Measurements from ENCODE around the gene SIRT2.
"Not testable (repeated sequence)": the region's sequence is repeated elsewhere in the genome, so short reads cannot be mapped to it uniquely, and the experiment has no call there.

Gene SIRT2

GRCh38 chr19:38899447-38900201, at the start of gene SIRT2, which contains the start of gene NFKBIB:
Gene SIRT2, minus strand, starts transcription at chr19:38899618. Its CDS starts 97 bp downstream, at chr19:38899521.
Gene NFKBIB, plus strand, starts transcription at chr19:38899969. Its CDS starts 64 bp downstream, at chr19:38900033.
- peak; percentile 100 for DNase-seq

- DNase-seq: no peak
These were observed 47.0 kb upstream of the SIRT2 start for GRCh38 chr19:38946229-38947010.

GRCh38 chr19:38945562-38946228, 46.3 kb upstream of the SIRT2 start:
- no peak for DNase-seq

GRCh38 chr19:38944981-38945506, 45.6 kb upstream of the SIRT2 start:
- DNase-seq: peak; percentile 32

- DNase-seq: no peak
These were observed 43.2 kb upstream of the SIRT2 start for GRCh38 chr19:38942471-38943181.

- DNase-seq: no peak
These were observed 42.6 kb upstream of the SIRT2 start for GRCh38 chr19:38941979-38942378.

- not testable (repeated sequence) for DNase-seq
These were observed 42.0 kb upstream of the SIRT2 start for GRCh38 chr19:38941466-38941865.

- no peak for DNase-seq
These were observed 40.5 kb upstream of the SIRT2 start for GRCh38 chr19:38939957-38940356.

GRCh38 chr19:38933544-38933943, 34.1 kb upstream of the SIRT2 start:
- no peak for DNase-seq

- peak; percentile 36 for DNase-seq
These were observed 33.2 kb upstream of the SIRT2 start for GRCh38 chr19:38932425-38933179.

- DNase-seq: no peak
These were observed 32.0 kb upstream of the SIRT2 start for GRCh38 chr19:38931521-38931793.

GRCh38 chr19:38930776-38931520, 31.5 kb upstream of the SIRT2 start, which contains the start of gene MRPS12:
Gene MRPS12, plus strand, starts transcription at chr19:38930944. Its CDS starts 351 bp downstream, at chr19:38931295.
- peak; percentile 100 for DNase-seq

- DNase-seq: peak; percentile 97
These were observed 30.7 kb upstream of the SIRT2 start, which contains the start of gene SARS2 for GRCh38 chr19:38929929-38930775. Gene SARS2, minus strand, starts transcription at chr19:38930763. Its CDS starts 27 bp downstream, at chr19:38930736.

GRCh38 chr19:38928391-38929001, 29.1 kb upstream of the SIRT2 start:
- no peak for DNase-seq

- no peak for DNase-seq
These were observed 25.0 kb upstream of the SIRT2 start for GRCh38 chr19:38924388-38924787.

- no peak for DNase-seq
These were observed 23.1 kb upstream of the SIRT2 start for GRCh38 chr19:38922482-38922881.

GRCh38 chr19:38921420-38922274, 22.2 kb upstream of the SIRT2 start:
- DNase-seq: no peak

- DNase-seq: no peak
These were observed 21.4 kb upstream of the SIRT2 start for GRCh38 chr19:38920602-38921419.

Data from NCI-H146 (cell line).